Cardiac muscle cell (in vitro differentiated cells and primary cell): Measurements from ENCODE around the gene PIEZO2. TPM values are rescaled to one million over a fixed set of nuclear protein-coding genes. Genes with fewer than 3 reads are reported as not detected.

Source experiments
- DNase-seq, 2 donors: peaks; one replicate each; pipeline versions ENCODE4 v3.0.0 to v3.0.0-alpha.2; 2010 to 2017; ENCODE audit warnings: low read depth in 1 of 2, low spot score in 1 of 2
- H3K27ac ChIP-seq: fragments of 200-600 bp; sonication (generic); 2 replicates; pipeline ENCODE4 v1.5.1; 2016
- H3K27me3 ChIP-seq: fragments of 200-600 bp; sonication (generic); 2 replicates; pipeline ENCODE4 v1.6.0; 2016; ENCODE audit warnings: control low read depth
- H3K36me3 ChIP-seq: fragments of 200-600 bp; sonication (generic); 2 replicates; pipeline ENCODE4 v1.5.1; 2016; ENCODE audit warnings: control low read depth
- H3K4me1 ChIP-seq: fragments of 200-600 bp; sonication (generic); 2 replicates; pipeline ENCODE4 v1.8.1; 2017; ENCODE audit warnings: low read depth, mild to moderate bottlenecking, mixed run types
- H3K4me3 ChIP-seq: fragments of 200-600 bp; sonication (generic); 2 replicates; pipeline ENCODE4 v1.5.1; 2016; ENCODE audit warnings: mild to moderate bottlenecking
- H3K9me3 ChIP-seq: fragments of 200-600 bp; sonication (generic); 2 replicates; pipeline ENCODE4 v1.5.1; 2017; ENCODE audit warnings: low read depth, mild to moderate bottlenecking, control low read depth
- CTCF ChIP-seq: IDR thresholded peaks from 2 replicates; pipeline ENCODE4 v1.5.1; 2012; ENCODE audit warnings: low read depth, mild to moderate bottlenecking, low read length
- polyA plus RNA-seq: library from polyadenylated mRNA; unstranded; fragments of >200 nt; fragmentation: Nextera tagmentation; extraction: Ambion mirVana; gene quantifications from 2 replicates; pipeline ENCODE4 v1.2.1, GENCODE V29; 2016
- total RNA-seq: library from RNA; depleted of rRNA; stranded (reverse); fragments of >200 nt; gene quantifications from 2 replicates; pipeline ENCODE4 v1.2.3, GENCODE V29; 2016

Gene PIEZO2
- total and polyA plus RNA-seq, 2 experiments from 2014 or later = 0.04 to 0.69 TPM

GRCh38 chr18:10713409-10713808 lies 436.0 kb downstream of the PIEZO2 start:
- no peaks in the 10 kb centered on the region for H3K9me3 ChIP-seq
- no peaks in the 10 kb centered on the region for H3K27me3 ChIP-seq
- H3K36me3 ChIP-seq = no peaks in the 10 kb centered on the region
- peaks cover 18% of the 10 kb centered on the region for H3K4me1 ChIP-seq
- DNase-seq = peak in 1 of 2 donors; percentile 34
- H3K27ac ChIP-seq = peak overlapping the region; percentile 36
- TF ChIP-seq CTCF = no peak
- H3K4me3 ChIP-seq = no peak overlapping the region

DNA sequence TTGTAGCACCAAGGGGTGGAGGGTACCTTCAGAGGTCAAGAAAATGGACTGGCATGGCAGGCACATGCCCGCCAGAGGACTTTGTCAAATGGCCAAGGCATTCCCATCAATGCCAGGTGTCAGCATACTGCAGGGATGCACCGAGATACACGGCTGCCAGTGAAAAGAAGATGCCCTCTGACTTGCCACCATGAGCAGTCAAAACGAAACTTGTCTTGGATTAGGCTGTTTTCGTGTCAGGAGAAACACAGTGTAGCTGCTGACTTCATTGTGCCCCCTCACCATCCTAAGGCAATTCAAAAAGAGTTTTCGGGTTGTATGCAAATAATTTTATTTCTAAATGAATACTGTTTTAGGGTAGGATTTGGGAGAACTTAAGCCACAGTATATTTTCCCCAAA lies 442.1 kb downstream of the PIEZO2 start:
- Histone ChIP-seq H3K9me3 (no peaks in the 10 kb centered on the region), H3K27me3 (no peaks in the 10 kb centered on the region), H3K36me3 (no peaks in the 10 kb centered on the region), H3K4me1 (no peaks in the 10 kb centered on the region), H3K27ac (no peak overlapping the region), H3K4me3 (no peak overlapping the region)
- no peak for DNase-seq
- no peak for TF ChIP-seq CTCF

- no peaks in the 10 kb centered on the region for H3K9me3 ChIP-seq
- H3K27ac ChIP-seq = no peak overlapping the region
- no peaks in the 10 kb centered on the region for H3K4me1 ChIP-seq
- no peak for TF ChIP-seq CTCF
- no peaks in the 10 kb centered on the region for H3K27me3 ChIP-seq
- DNase-seq = no peak
- no peak overlapping the region for H3K4me3 ChIP-seq
- no peaks in the 10 kb centered on the region for H3K36me3 ChIP-seq
Measured at GRCh38 chr18:10705786-10706185, 443.6 kb downstream of the PIEZO2 start.

- no peak for DNase-seq
- no peaks in the 10 kb centered on the region for H3K27me3 ChIP-seq
- no peak overlapping the region for H3K4me3 ChIP-seq
- no peak overlapping the region for H3K27ac ChIP-seq
- no peaks in the 10 kb centered on the region for H3K9me3 ChIP-seq
- no peak for TF ChIP-seq CTCF
- H3K36me3 ChIP-seq = no peaks in the 10 kb centered on the region
- no peaks in the 10 kb centered on the region for H3K4me1 ChIP-seq
Measured at GRCh38 chr18:10705291-10705690, 444.1 kb downstream of the PIEZO2 start.

DNA sequence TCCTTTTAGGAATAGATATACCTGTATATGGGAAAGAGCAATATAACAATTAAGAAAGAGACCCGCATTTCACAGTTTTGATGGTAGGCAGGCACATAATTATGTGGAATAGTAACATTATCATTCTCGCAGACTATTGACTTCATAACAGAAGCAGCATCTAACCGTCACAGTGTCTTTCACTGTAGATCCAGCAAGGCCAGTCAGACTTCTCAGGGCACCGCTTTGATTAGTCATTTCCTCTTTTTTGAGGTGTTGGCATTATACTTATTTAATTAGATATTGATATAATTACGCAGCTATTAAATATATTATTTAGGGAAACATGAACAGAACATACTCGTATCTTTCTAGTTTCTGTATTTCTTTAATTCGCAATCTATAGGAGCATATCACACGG lies 447.2 kb downstream of the PIEZO2 start:
- no peaks in the 10 kb centered on the region for H3K27me3 ChIP-seq
- H3K27ac ChIP-seq = no peak overlapping the region
- H3K9me3 ChIP-seq = no peaks in the 10 kb centered on the region
- DNase-seq = no peak
- no peak overlapping the region for H3K4me3 ChIP-seq
- no peaks in the 10 kb centered on the region for H3K36me3 ChIP-seq
- no peak for TF ChIP-seq CTCF
- no peaks in the 10 kb centered on the region for H3K4me1 ChIP-seq

- peak in 1 of 2 donors; percentile 17 for DNase-seq
- no peaks in the 10 kb centered on the region for H3K27me3 ChIP-seq
- no peak overlapping the region for H3K27ac ChIP-seq
- H3K9me3 ChIP-seq = no peaks in the 10 kb centered on the region
- no peak for TF ChIP-seq CTCF
- no peak overlapping the region for H3K4me3 ChIP-seq
- no peaks in the 10 kb centered on the region for H3K36me3 ChIP-seq
- no peaks in the 10 kb centered on the region for H3K4me1 ChIP-seq
Measured at GRCh38 chr18:10690366-10690765, 459.0 kb downstream of the PIEZO2 start.
